Mesendoderm (in vitro differentiated cells): Measurements from ENCODE around the gene DNAJC21. TPM values are rescaled to one million over a fixed set of nuclear protein-coding genes. Genes with fewer than 3 reads are reported as not detected.
A peak's percentile ranks its signal among the peaks of the same experiment; 100 is the strongest.

ENCODE experiments used
- DNase-seq: peaks from one replicate; pipeline ENCODE4 v3.0.0; 2013
- H2AK5ac ChIP-seq: 2 replicates; pipeline ENCODE4 v1.6.1; 2013; ENCODE audit warnings: low read length, inconsistent platforms
- H2BK120ac ChIP-seq: 2 replicates; pipeline ENCODE4 v1.6.1; 2013; ENCODE audit warnings: low read depth, mild to moderate bottlenecking, low read length, moderate library complexity, mixed read lengths
- H2BK15ac ChIP-seq: replicated peaks from 2 replicates; pipeline ENCODE4 v1.6.1; 2013; ENCODE audit warnings: low read depth, mild to moderate bottlenecking, moderate library complexity
- H2BK5ac ChIP-seq: 2 replicates; pipeline ENCODE4 v1.6.1; 2013; ENCODE audit warnings: low read length, inconsistent platforms
- H3K18ac ChIP-seq: 2 replicates; pipeline ENCODE4 v1.6.1; 2013; ENCODE audit warnings: mild to moderate bottlenecking, low read length, mixed read lengths
- H3K23ac ChIP-seq: one replicate; pipeline ENCODE4 v1.6.1; 2013; ENCODE audit warnings: low read length
- H3K27ac ChIP-seq: 2 replicates; pipeline ENCODE4 v1.5.1; 2013; ENCODE audit warnings: low read depth, mild to moderate bottlenecking, inconsistent platforms, low read length, moderate library complexity
- H3K27me3 ChIP-seq: 2 replicates; pipeline ENCODE4 v1.6.1; 2013; ENCODE audit warnings: low read length, control low read depth, mild to moderate bottlenecking, inconsistent platforms; ENCODE audit not compliant: insufficient read depth, poor library complexity
- H3K36me3 ChIP-seq: 2 replicates; pipeline ENCODE4 v1.6.1; 2013; ENCODE audit warnings: low read length, inconsistent platforms; ENCODE audit not compliant: control insufficient read depth, insufficient read depth
- H3K4ac ChIP-seq: one replicate; pipeline ENCODE4 v1.6.1; 2013; ENCODE audit warnings: low read depth, mild to moderate bottlenecking, low read length, moderate library complexity
- H3K4me1 ChIP-seq: 2 replicates; pipeline ENCODE4 v1.6.1; 2013; ENCODE audit warnings: low read depth, low read length, inconsistent platforms; ENCODE audit not compliant: control insufficient read depth
- H3K4me2 ChIP-seq: 2 replicates; pipeline ENCODE4 v1.6.1; 2013; ENCODE audit warnings: low read length
- H3K4me3 ChIP-seq: 2 replicates; pipeline ENCODE4 v1.5.1; 2013; ENCODE audit warnings: mild to moderate bottlenecking, low read length
- H3K56ac ChIP-seq: one replicate; pipeline ENCODE4 v1.6.1; 2013; ENCODE audit warnings: low read length
- H3K79me1 ChIP-seq: 2 replicates; pipeline ENCODE4 v1.6.1; 2013; ENCODE audit warnings: low read length, inconsistent platforms
- H3K79me2 ChIP-seq: 2 replicates; pipeline ENCODE4 v1.6.1; 2013; ENCODE audit warnings: mild to moderate bottlenecking, low read length; ENCODE audit not compliant: control insufficient read depth, insufficient read depth
- H3K9ac ChIP-seq: 2 replicates; pipeline ENCODE4 v1.6.1; 2013; ENCODE audit warnings: low read length, inconsistent platforms
- H4K5ac ChIP-seq: one replicate; pipeline ENCODE4 v1.6.1; 2013; ENCODE audit warnings: low read length
- H4K8ac ChIP-seq: one replicate; pipeline ENCODE4 v1.6.1; 2013; ENCODE audit warnings: low read depth, mild to moderate bottlenecking, control low read depth, low read length, moderate library complexity
- WGBS: extraction: QIAGEN DNeasy Blood & Tissue Kit; methylation state at CpG from one replicate; pipeline ENCODE4 v1.1.7; 2013; ENCODE audit warnings: low lambda C conversion rate, missing lambda C conversion rate; ENCODE audit not compliant: insufficient coverage; ENCODE audit errors: extremely low coverage; 5-methylcytosine and 5-hydroxymethylcytosine counted together
- polyA plus RNA-seq, 2 experiments: library from polyadenylated mRNA; stranded (reverse); fragments of 200-250 nt; gene quantifications; one replicate each; pipeline ENCODE4 v1.2.3, GENCODE V29; 2013

Gene DNAJC21
- 43.9 TPM for polyA plus RNA-seq (2013, experiment 1 of 2)
- 45.0 TPM for polyA plus RNA-seq (2013, experiment 2 of 2)

DNA sequence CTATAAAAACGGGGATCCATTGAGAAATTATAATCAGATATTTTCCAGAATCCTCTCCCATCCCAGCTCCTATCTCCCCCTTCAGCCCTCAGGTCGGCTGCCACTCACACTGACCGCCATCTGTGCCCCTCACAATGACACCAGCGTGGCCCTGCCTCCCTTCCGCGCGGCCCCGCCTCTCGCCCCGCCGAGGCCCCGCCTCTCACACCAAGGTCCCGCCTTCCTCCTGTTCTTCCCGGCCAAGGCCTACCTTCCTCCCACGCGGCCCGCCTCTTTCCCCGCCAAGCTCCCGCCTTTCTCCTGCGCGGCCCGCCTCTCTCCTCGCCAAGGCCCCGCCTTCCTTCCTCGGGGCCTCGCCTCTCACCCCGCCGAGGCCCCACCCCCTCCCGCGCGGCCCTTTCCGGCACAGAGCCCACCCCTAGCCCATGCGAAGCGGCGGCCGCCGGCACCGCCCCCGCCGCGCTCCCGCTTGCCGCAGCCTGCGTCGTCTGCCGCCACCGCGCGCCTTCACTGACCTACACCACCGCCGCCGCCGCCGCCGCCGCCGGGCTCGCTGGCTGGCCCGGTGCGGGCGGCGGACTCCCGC, at the start of gene DNAJC21:
TSS of gene DNAJC21 (plus strand) at position 426 of the 586 bp plus-strand sequence. CDS start 261 bp downstream, outside the sequence.
- peaks cover 23% of the 10 kb centered on the region for H3K79me2 ChIP-seq
- no peak within 1 kb of the TSS for H2AK5ac ChIP-seq
- peak within 1 kb of the TSS; percentile 84 for H3K4me3 ChIP-seq
- no CpG with 5 or more reads among the region's 63 CpGs for WGBS
- H3K18ac ChIP-seq = peak within 1 kb of the TSS; percentile 77
- peak within 1 kb of the TSS; percentile 91 for H3K56ac ChIP-seq
- no peak within 1 kb of the TSS for H2BK5ac ChIP-seq
- H3K23ac ChIP-seq = no peak within 1 kb of the TSS
- peak within 1 kb of the TSS; percentile 27 for H3K4ac ChIP-seq
- peak within 1 kb of the TSS; percentile 90 for H3K9ac ChIP-seq
- H4K8ac ChIP-seq = no peak within 1 kb of the TSS
- peak; percentile 99 for DNase-seq
- H3K4me1 ChIP-seq = no peaks in the 10 kb centered on the region
- peak within 1 kb of the TSS; percentile 89 for H3K4me2 ChIP-seq
- H2BK15ac ChIP-seq = no peak within 1 kb of the TSS
- H3K27me3 ChIP-seq = no peaks in the 10 kb centered on the region
- H4K5ac ChIP-seq = no peak within 1 kb of the TSS
- H2BK120ac ChIP-seq = no peak within 1 kb of the TSS
- peaks cover 1% of the 10 kb centered on the region for H3K36me3 ChIP-seq
- peak within 1 kb of the TSS; percentile 90 for H3K27ac ChIP-seq
- H3K79me1 ChIP-seq = peaks cover 10% of the 10 kb centered on the region

DNA sequence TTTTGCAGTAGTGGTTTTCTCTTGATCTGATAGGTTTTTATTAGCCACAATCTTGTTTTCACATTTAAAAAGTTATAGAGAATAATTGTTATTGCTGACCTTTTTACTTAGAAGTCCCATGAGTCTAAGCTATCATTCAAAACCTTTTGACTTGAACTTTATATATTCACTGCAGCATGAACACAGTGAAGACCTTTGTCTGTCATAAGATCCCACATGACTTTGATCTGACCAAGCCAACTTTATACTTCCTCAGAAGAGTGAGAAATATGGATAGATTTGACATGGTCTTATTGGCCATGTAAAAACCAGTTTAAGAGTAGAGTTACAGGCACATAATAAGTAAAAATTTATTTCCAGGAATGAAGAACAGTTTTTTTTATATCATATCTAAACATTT, 48.1 kb upstream of the DNAJC21 start:
- no peak overlapping the region for H3K56ac ChIP-seq

DNA sequence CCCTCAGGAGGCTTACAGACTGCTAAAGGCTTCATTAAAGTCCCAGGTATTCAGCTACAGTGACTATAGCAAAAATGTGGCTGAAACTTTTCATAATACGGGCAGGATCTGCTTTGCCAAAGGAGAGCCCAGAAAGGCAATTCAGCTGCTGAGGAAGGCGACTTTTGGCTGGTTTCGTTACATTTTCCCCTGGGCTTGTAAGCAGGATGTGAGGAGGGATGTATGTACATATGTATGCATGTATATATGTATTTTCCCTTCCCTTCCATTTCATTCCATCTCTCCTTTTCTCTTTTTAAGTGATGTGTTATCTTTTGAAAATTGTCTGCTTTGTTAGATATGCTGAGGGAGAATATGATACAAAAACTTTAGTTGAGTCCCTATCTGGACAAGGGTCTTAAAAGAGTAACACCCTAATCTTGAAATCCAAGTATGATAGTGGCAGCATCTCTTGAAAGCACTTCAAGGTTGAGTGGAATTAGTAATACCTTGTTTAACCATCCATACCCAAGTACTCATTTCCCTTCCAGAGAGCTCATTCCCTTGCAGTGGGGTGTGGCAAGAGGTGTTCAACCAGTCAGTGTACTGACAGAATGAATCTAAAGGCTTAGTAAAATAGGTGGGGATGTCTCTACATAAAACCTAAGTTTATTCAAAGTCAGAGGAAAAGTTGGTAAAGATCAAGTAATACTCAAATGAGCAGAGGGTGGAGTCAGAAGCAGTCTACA, 42.8 kb upstream of the DNAJC21 start:
- Histone ChIP-seq H2AK5ac (no peak overlapping the region), H3K4me2 (no peak overlapping the region), H3K18ac (no peak overlapping the region), H3K4ac (no peak overlapping the region), H2BK5ac (no peak overlapping the region), H2BK120ac (no peak overlapping the region), H3K4me3 (no peak overlapping the region), H3K27ac (no peak overlapping the region), H3K27me3 (no peaks in the 10 kb centered on the region), H3K4me1 (no peaks in the 10 kb centered on the region), H3K23ac (no peak overlapping the region), H3K79me1 (no peaks in the 10 kb centered on the region), H3K9ac (no peak overlapping the region), H4K8ac (no peak overlapping the region), H3K36me3 (no peaks in the 10 kb centered on the region), H3K56ac (no peak overlapping the region), H3K79me2 (no peaks in the 10 kb centered on the region), H2BK15ac (no peak overlapping the region), H4K5ac (no peak overlapping the region)
- DNase-seq = no peak
- WGBS = no CpG with 5 or more reads among the region's 3 CpGs

More for the DNA sequence above, 48.1 kb upstream of the DNAJC21 start:
- no peak overlapping the region for H3K18ac ChIP-seq
- no peak overlapping the region for H2BK120ac ChIP-seq
- H3K79me1 ChIP-seq = no peaks in the 10 kb centered on the region
- no peak for DNase-seq
- no peak overlapping the region for H3K9ac ChIP-seq
- no peak overlapping the region for H3K4me3 ChIP-seq
- H2AK5ac ChIP-seq = no peak overlapping the region
- H2BK5ac ChIP-seq = no peak overlapping the region
- no peaks in the 10 kb centered on the region for H3K27me3 ChIP-seq
- no peaks in the 10 kb centered on the region for H3K36me3 ChIP-seq
- H3K4ac ChIP-seq = no peak overlapping the region
- H3K79me2 ChIP-seq = no peaks in the 10 kb centered on the region
- no peak overlapping the region for H3K23ac ChIP-seq
- H3K27ac ChIP-seq = no peak overlapping the region
- no peak overlapping the region for H4K5ac ChIP-seq
- H2BK15ac ChIP-seq = no peak overlapping the region
- no peak overlapping the region for H4K8ac ChIP-seq
- no peaks in the 10 kb centered on the region for H3K4me1 ChIP-seq
- no peak overlapping the region for H3K4me2 ChIP-seq

DNA sequence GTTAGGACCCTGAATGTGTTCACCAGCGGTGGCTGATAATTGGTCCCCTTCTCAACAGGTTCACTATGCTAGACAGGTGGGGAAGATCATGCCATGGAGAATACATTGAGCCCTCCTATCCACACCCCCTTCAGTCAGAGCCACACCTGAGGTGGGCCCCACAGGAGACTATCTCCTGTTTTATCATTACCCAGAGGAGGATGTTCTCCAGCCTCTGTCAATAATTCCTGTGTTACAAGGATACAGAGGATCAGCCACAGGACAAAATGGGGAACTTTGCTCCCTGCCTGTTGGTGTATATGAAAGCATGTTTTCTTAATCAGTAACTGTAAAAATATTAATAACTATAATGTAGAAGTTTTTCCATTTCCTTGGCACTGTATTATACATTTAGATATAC, 40.0 kb upstream of the DNAJC21 start:
- Histone ChIP-seq H4K8ac (no peak overlapping the region), H3K79me1 (no peaks in the 10 kb centered on the region), H3K27me3 (no peaks in the 10 kb centered on the region), H2AK5ac (no peak overlapping the region), H2BK15ac (no peak overlapping the region), H4K5ac (no peak overlapping the region), H3K27ac (no peak overlapping the region), H3K9ac (no peak overlapping the region), H3K4me1 (no peaks in the 10 kb centered on the region), H3K23ac (no peak overlapping the region), H3K79me2 (no peaks in the 10 kb centered on the region), H3K4me2 (no peak overlapping the region), H3K4ac (no peak overlapping the region), H3K56ac (no peak overlapping the region), H3K18ac (no peak overlapping the region), H3K4me3 (no peak overlapping the region), H2BK120ac (no peak overlapping the region), H2BK5ac (no peak overlapping the region), H3K36me3 (no peaks in the 10 kb centered on the region)
- DNase-seq = no peak
- no CpG with 5 or more reads among the region's 1 CpG for WGBS

DNA sequence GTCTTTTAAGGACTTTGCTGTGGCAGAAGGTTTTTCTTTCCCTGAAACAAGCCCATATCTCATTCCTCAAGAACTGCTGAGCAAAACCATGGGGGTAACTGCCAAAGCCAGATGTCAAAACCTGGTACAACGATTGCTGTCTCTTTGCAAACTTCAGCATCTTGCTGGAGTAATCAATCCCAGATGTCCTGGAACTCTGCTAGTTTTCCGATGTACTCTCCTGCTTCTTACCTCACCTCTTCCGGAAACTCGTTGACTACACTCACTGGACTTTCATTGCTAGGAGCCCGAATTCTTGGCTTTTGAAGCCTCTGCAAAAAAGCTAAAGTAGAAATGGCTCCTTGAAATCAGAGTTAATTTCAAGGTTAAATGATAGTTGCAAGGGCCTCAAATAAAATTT, 37.4 kb upstream of the DNAJC21 start:
- H2BK120ac ChIP-seq = no peak overlapping the region

More for the DNA sequence above, 37.4 kb upstream of the DNAJC21 start:
- Histone ChIP-seq H3K36me3 (no peaks in the 10 kb centered on the region), H2AK5ac (no peak overlapping the region), H3K9ac (no peak overlapping the region), H4K5ac (no peak overlapping the region), H4K8ac (no peak overlapping the region), H2BK15ac (no peak overlapping the region), H3K27ac (no peak overlapping the region), H3K4me2 (no peak overlapping the region), H3K79me1 (no peaks in the 10 kb centered on the region), H3K79me2 (no peaks in the 10 kb centered on the region), H3K4ac (no peak overlapping the region), H3K18ac (no peak overlapping the region), H3K4me1 (no peaks in the 10 kb centered on the region), H3K27me3 (no peaks in the 10 kb centered on the region), H2BK5ac (no peak overlapping the region), H3K23ac (no peak overlapping the region), H3K56ac (no peak overlapping the region), H3K4me3 (no peak overlapping the region)
- WGBS = no CpG with 5 or more reads among the region's 5 CpGs
- DNase-seq = no peak
